Heart left ventricle (tissue), 13 donors: ENCODE measurements around the gene CNTLN.

Experiments
- POLR2A ChIP-seq, 2 donors: fragments of 450-650 bp; IDR thresholded peaks; one replicate each; pipeline ENCODE4 v1.6.1; 2017; ENCODE audit warnings: antibody characterized with exemption in 2 of 2, mild to moderate bottlenecking in 2 of 2, moderate library complexity in 2 of 2
- TF ChIP-seq, protein P1 (sequence below), 12 donors: fragments of 200-600 bp; sonication (generic) in 4 of 12; IDR thresholded peaks; one replicate each; pipeline versions ENCODE4 v1.5.0 to v1.8.0; 2018 to 2022; ENCODE audit warnings: antibody characterized with exemption in 12 of 12, mild to moderate bottlenecking in 5 of 12
- donor health status: ischemic (EF 13 %, LVEDD 7.1; RV severe dilation, severe dysfunction).
- donor health status: DM: no; HTN: yes; CAD: no.
- donor health status: DM: no; HTN: no; CAD: no.
- donor health status: ischemic (EF 25% LVEDD 6.9; RV normal size, moderate dysfunction).
- donor health status: ischemic (EF 25% LVEDD 5.7; RV mildly dilated, moderate dysfunction).
- donor health status: ischemic (EF 35%, LVEDD 5.7; RV mildly dilated, moderate dysfunction).
- donor health status: nonischemic (EF 11% LVEDD 7.7; RV severe dilation, severe dysfunction).
- donor health status: DM: yes; HTN: yes; CAD: no.
- donor health status: PGD.
- donor health status: ischemic (EF 29% LVEDD 5.4; RV normal size, mild dysfunction).
- donor health status: nonischemic (EF 23%, LVEDD 6.1; RV moderate dilation, normal function).

DNA sequence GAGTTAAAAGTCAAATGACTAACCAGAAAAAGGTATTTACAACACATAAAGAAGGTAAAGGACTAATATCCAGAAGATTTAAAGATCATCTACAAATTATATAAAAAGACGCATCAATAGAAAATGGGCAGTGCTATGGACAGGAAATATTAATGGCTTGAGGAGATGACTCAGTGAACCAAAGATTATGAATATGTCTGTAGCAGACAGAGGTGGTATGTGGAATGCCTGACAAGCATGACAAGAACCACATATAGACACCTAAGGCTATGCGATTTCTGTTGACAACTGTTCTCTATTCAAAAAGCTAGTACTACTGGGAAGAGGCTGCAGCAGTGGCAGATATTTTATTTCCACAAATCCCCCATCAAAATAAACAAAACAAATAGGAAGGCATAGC is 267.0 kb downstream of the CNTLN start:
- TF ChIP-seq, protein P1, sequence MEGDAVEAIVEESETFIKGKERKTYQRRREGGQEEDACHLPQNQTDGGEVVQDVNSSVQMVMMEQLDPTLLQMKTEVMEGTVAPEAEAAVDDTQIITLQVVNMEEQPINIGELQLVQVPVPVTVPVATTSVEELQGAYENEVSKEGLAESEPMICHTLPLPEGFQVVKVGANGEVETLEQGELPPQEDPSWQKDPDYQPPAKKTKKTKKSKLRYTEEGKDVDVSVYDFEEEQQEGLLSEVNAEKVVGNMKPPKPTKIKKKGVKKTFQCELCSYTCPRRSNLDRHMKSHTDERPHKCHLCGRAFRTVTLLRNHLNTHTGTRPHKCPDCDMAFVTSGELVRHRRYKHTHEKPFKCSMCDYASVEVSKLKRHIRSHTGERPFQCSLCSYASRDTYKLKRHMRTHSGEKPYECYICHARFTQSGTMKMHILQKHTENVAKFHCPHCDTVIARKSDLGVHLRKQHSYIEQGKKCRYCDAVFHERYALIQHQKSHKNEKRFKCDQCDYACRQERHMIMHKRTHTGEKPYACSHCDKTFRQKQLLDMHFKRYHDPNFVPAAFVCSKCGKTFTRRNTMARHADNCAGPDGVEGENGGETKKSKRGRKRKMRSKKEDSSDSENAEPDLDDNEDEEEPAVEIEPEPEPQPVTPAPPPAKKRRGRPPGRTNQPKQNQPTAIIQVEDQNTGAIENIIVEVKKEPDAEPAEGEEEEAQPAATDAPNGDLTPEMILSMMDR (IDR thresholded peaks at IDR 0.05), result no peak
- no peak for TF ChIP-seq POLR2A (IDR thresholded peaks at IDR 0.05)
